ENCODE data around the gene RPS4Y1. TPM values are rescaled to one million over a fixed set of nuclear protein-coding genes. Genes with fewer than 3 reads are reported as not detected.

Gene RPS4Y1
- total and polyA plus RNA-seq, 7 donors, result 197 to 320 TPM; not detected in 5

- WGBS, 3 donors, result 71 to 86% methylated on average over 3 of the region's 3 CpGs; no CpG with 5 or more reads in 1 of the 3 donors
- Histone ChIP-seq H3K4me3 (no peak overlapping the region), H3K4me1 (no peaks in the 10 kb centered on the region), H3K36me3 (ENCODE audit: insufficient read depth in 1 of 2, low read depth in 1 of 2) (no peaks in the 10 kb centered on the region), H3K27me3 (ENCODE audit: insufficient read depth in 3 of 3, low read length in 2 of 3) (no peaks in the 10 kb centered on the region), H3K9me3 (no peaks in the 10 kb centered on the region), H3K27ac (no peak overlapping the region)
- TF ChIP-seq CTCF (IDR thresholded peaks at IDR 0.05), result no peak
- intact Hi-C loops (cut with DNase I), result no loop called here
- DNase-seq, result no peak
- ATAC-seq, result no peak
Measured at GRCh38 chrY:2824471-2824870, 16.9 kb upstream of the RPS4Y1 start.

- 70 to 80% methylated on average over 5 of the region's 5 CpGs; no CpG with 5 or more reads in 1 of the 3 donors for WGBS, 3 donors
Measured at GRCh38 chrY:2828497-2828896, 12.9 kb upstream of the RPS4Y1 start.

GRCh38 chrY:2835230-2835629 is 6.2 kb upstream of the RPS4Y1 start:
- no peak for TF ChIP-seq CTCF (IDR thresholded peaks at IDR 0.05)
- ATAC-seq, result no peak

More at GRCh38 chrY:2828497-2828896, 12.9 kb upstream of the RPS4Y1 start:
- Histone ChIP-seq H3K27me3 (ENCODE audit: insufficient read depth in 3 of 3, low read length in 2 of 3) (peaks cover 0 to 3% (median 0%) of the 10 kb centered on the region in 3 donors), H3K4me3 (no peak overlapping the region), H3K36me3 (ENCODE audit: insufficient read depth in 1 of 2, low read depth in 1 of 2) (no peaks in the 10 kb centered on the region), H3K27ac (no peak overlapping the region), H3K9me3 (no peaks in the 10 kb centered on the region), H3K4me1 (no peaks in the 10 kb centered on the region)
- intact Hi-C loops (cut with DNase I), result no loop called here
- no peak for ATAC-seq
- no peak for DNase-seq
- no peak for TF ChIP-seq CTCF (IDR thresholded peaks at IDR 0.05)

GRCh38 chrY:2837078-2837477 is 4.3 kb upstream of the RPS4Y1 start:
- no peak for TF ChIP-seq CTCF (IDR thresholded peaks at IDR 0.05)

More at GRCh38 chrY:2835230-2835629, 6.2 kb upstream of the RPS4Y1 start:
- H3K27ac ChIP-seq, result no peak overlapping the region
- no peaks in the 10 kb centered on the region for H3K9me3 ChIP-seq
- H3K4me3 ChIP-seq, result no peak overlapping the region
- no peaks in the 10 kb centered on the region for H3K4me1 ChIP-seq
- no peak for DNase-seq
- no peaks in the 10 kb centered on the region for H3K27me3 ChIP-seq (ENCODE audit: insufficient read depth in 3 of 3, low read length in 2 of 3)
- intact Hi-C loops (cut with DNase I), result no loop called here
- H3K36me3 ChIP-seq (ENCODE audit: insufficient read depth in 1 of 2, low read depth in 1 of 2), result no peaks in the 10 kb centered on the region

GRCh38 chrY:2837932-2838331 is 3.5 kb upstream of the RPS4Y1 start:
- H3K9me3 ChIP-seq, result no peaks in the 10 kb centered on the region
- intact Hi-C loops (cut with DNase I), result no loop called here
- H3K4me1 ChIP-seq, result no peaks in the 10 kb centered on the region
- no peaks in the 10 kb centered on the region for H3K27me3 ChIP-seq (ENCODE audit: insufficient read depth in 3 of 3, low read length in 2 of 3)
- H3K4me3 ChIP-seq, result no peak overlapping the region
- TF ChIP-seq CTCF (IDR thresholded peaks at IDR 0.05), result no peak
- WGBS, 3 donors, result 67 to 90% methylated on average over 1 of the region's 1 CpG; no CpG with 5 or more reads in 1 of the 3 donors
- ATAC-seq (no peak), DNase-seq (no peak)
- H3K27ac ChIP-seq, result no peak overlapping the region
- H3K36me3 ChIP-seq (ENCODE audit: insufficient read depth in 1 of 2, low read depth in 1 of 2), result no peaks in the 10 kb centered on the region

More at GRCh38 chrY:2837078-2837477, 4.3 kb upstream of the RPS4Y1 start:
- Histone ChIP-seq H3K36me3 (ENCODE audit: insufficient read depth in 1 of 2, low read depth in 1 of 2) (no peaks in the 10 kb centered on the region), H3K9me3 (no peaks in the 10 kb centered on the region), H3K27ac (no peak overlapping the region), H3K4me3 (no peak overlapping the region), H3K27me3 (ENCODE audit: insufficient read depth in 3 of 3, low read length in 2 of 3) (no peaks in the 10 kb centered on the region), H3K4me1 (no peaks in the 10 kb centered on the region)
- DNase-seq, result no peak
- no peak for ATAC-seq
- intact Hi-C loops (cut with DNase I), result no loop called here
- 55 to 64% methylated on average over 2 of the region's 2 CpGs; no CpG with 5 or more reads in 1 of the 3 donors for WGBS, 3 donors

All from psoas muscle (tissue), 8 donors.